Upper lobe of left lung (tissue), 4 donors: Measurements from ENCODE around the gene KIRREL2.

Experiments
- EP300 ChIP-seq, 4 donors: sonication (generic); formaldehyde crosslinking; IDR thresholded peaks; one replicate each; pipeline ENCODE4 v1.5.1; 2017; ENCODE audit warnings: antibody characterized with exemption in 4 of 4, control low read depth in 2 of 4
- POLR2A ChIP-seq, 4 donors: fragments of 450-650 bp; IDR thresholded peaks; one replicate each; pipeline ENCODE4 v1.5.1; 2016 to 2017; ENCODE audit warnings: antibody characterized with exemption in 4 of 4, mild to moderate bottlenecking in 2 of 4
- POLR2AphosphoS5 ChIP-seq, 2 donors: sonication (generic); formaldehyde crosslinking; IDR thresholded peaks; one replicate each; pipeline ENCODE4 v1.5.1; 2017; ENCODE audit warnings: antibody characterized with exemption in 2 of 2
- TF ChIP-seq, protein P1 (sequence below), 6 experiments: fragments of 450-650 bp in 4 of 6; fragments of 200-600 bp in 2 of 6; sonication (generic) in 2 of 6; IDR thresholded peaks; one replicate each; pipeline ENCODE4 v1.5.1; 2016 to 2019; ENCODE audit warnings: antibody characterized with exemption in 6 of 6

DNA sequence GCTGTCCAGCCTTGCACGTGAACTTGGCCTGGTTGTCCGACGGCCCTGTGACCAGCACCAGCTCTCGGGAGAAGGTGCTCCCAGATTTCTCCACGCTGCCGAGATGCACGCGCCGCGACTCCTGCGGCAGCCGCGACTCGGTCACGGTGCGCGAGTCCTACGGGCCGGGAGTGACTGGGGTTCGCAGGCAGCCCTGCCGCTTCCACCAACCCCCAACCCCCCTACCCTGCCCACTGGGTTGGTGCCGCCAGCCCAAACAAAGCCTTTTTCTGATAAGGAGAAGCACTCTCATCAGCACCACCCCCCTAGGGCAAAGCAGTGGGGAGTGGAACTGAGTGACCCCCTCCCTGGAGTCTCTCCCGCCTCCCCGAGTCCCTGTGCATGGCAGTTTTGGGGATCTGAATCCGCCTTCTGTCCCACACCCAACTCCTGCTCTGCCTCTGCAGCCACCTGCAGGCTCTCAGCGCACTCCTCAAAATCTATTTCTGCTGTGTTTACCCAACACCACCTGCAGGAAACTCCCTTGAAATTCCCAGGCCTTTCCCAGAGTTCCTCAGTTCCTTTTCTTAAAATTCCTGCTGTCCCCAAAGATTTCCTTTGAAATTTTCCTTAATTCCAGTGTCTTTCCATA, 10.6 kb upstream of the KIRREL2 start:
- TF ChIP-seq EP300 (IDR thresholded peaks at IDR 0.05) (no peak), POLR2A (IDR thresholded peaks at IDR 0.05) (no peak), POLR2AphosphoS5 (IDR thresholded peaks at IDR 0.05) (no peak)
- TF ChIP-seq, protein P1, sequence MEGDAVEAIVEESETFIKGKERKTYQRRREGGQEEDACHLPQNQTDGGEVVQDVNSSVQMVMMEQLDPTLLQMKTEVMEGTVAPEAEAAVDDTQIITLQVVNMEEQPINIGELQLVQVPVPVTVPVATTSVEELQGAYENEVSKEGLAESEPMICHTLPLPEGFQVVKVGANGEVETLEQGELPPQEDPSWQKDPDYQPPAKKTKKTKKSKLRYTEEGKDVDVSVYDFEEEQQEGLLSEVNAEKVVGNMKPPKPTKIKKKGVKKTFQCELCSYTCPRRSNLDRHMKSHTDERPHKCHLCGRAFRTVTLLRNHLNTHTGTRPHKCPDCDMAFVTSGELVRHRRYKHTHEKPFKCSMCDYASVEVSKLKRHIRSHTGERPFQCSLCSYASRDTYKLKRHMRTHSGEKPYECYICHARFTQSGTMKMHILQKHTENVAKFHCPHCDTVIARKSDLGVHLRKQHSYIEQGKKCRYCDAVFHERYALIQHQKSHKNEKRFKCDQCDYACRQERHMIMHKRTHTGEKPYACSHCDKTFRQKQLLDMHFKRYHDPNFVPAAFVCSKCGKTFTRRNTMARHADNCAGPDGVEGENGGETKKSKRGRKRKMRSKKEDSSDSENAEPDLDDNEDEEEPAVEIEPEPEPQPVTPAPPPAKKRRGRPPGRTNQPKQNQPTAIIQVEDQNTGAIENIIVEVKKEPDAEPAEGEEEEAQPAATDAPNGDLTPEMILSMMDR (IDR thresholded peaks at IDR 0.05), result no peak
